AG04450 (cell line): ENCODE measurements around the gene ANKRD7. TPM values are rescaled to one million over a fixed set of nuclear protein-coding genes. Genes with fewer than 3 reads are reported as not detected.

Source experiments
- CTCF ChIA-PET: fragments of 300-600, 350-600 bp; formaldehyde crosslinking; extraction: SDS; loops from one replicate; lab custom pipeline; 2022; ENCODE audit warnings: antibody characterized with exemption, inconsistent platforms; lab: Charles Lee
- POLR2A ChIA-PET: fragments of 350-600 bp; formaldehyde crosslinking; extraction: SDS; loops from one replicate; lab custom pipeline; 2021; ENCODE audit warnings: antibody characterized with exemption, inconsistent platforms; lab: Yijun Ruan, JAX
- DNase-seq: peaks from one replicate; pipeline ENCODE4 v3.0.0-alpha.2; 2011; ENCODE audit warnings: low read depth, low spot score
- H3K27ac ChIP-seq: one replicate; pipeline ENCODE4 v1.5.1; 2012; ENCODE audit warnings: low read depth, low read length, control low read depth
- H3K27me3 ChIP-seq: one replicate; pipeline ENCODE4 v1.6.0; 2012; ENCODE audit warnings: low read length; ENCODE audit not compliant: control insufficient read depth, insufficient read depth
- H3K4me3 ChIP-seq: 2 replicates; pipeline ENCODE4 v1.5.1; 2011; ENCODE audit warnings: mild to moderate bottlenecking, low read depth, low read length, control low read depth
- H3K9me3 ChIP-seq: 2 replicates; pipeline ENCODE4 v1.5.1; 2012; ENCODE audit warnings: low read length; ENCODE audit not compliant: control insufficient read depth, insufficient read depth
- polyA plus RNA-seq: library from polyadenylated mRNA; depleted of rRNA; stranded (reverse); fragments of >200 nt; gene quantifications from 2 replicates; pipeline ENCODE4 v1.2.3, GENCODE V29; 2011
- TF ChIP-seq, protein P1 (sequence below): IDR thresholded peaks from 2 replicates; pipeline ENCODE4 v1.5.1; 2011; ENCODE audit warnings: low read depth, low read length, control low read depth, inconsistent platforms

The ANKRD7 gene
- polyA plus RNA-seq, 1 experiment = 0.50 TPM

DNA sequence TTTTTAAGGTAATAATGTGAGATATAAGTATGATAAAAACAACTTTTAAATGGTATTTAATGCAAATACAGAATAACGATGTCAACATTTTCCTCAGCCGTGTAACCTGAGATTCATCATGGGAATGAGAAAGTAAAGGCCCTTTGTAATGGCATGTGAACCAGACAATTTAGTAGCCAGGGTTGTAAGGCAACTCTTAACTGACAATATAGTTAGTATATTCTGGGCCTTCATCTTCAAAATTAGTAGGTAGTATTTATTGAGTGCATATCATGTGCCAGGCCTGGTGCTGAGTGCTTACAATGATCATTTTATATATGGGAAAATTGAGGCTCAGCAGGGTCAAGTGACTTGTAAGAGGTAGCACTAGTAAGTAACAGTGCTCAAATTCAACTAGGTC lies 29.9 kb upstream of the ANKRD7 start:
- Histone ChIP-seq H3K4me3 (no peak overlapping the region), H3K9me3 (no peaks in the 10 kb centered on the region), H3K27ac (no peak overlapping the region), H3K27me3 (no peaks in the 10 kb centered on the region)
- CTCF ChIA-PET = interaction anchor here (1.0 to 2.4 kb wide), 10 partner anchors 10 to 795 kb away, joined by 3 to 23 read pairs (median 8); partner anchors contain the start of gene LSM8
- POLR2A ChIA-PET = no interaction called here
- TF ChIP-seq, protein P1, sequence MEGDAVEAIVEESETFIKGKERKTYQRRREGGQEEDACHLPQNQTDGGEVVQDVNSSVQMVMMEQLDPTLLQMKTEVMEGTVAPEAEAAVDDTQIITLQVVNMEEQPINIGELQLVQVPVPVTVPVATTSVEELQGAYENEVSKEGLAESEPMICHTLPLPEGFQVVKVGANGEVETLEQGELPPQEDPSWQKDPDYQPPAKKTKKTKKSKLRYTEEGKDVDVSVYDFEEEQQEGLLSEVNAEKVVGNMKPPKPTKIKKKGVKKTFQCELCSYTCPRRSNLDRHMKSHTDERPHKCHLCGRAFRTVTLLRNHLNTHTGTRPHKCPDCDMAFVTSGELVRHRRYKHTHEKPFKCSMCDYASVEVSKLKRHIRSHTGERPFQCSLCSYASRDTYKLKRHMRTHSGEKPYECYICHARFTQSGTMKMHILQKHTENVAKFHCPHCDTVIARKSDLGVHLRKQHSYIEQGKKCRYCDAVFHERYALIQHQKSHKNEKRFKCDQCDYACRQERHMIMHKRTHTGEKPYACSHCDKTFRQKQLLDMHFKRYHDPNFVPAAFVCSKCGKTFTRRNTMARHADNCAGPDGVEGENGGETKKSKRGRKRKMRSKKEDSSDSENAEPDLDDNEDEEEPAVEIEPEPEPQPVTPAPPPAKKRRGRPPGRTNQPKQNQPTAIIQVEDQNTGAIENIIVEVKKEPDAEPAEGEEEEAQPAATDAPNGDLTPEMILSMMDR = no peak
- no peak for DNase-seq

GRCh38 chr7:118195837-118196474 lies 28.5 kb upstream of the ANKRD7 start:
- no peak overlapping the region for H3K4me3 ChIP-seq
- peak; percentile 23 for DNase-seq
- ChIA-PET POLR2A (no interaction called here), CTCF (interaction anchor here (0.6 to 2.4 kb wide), 20 partner anchors 8 to 868 kb away, joined by 3 to 23 read pairs (median 6); partner anchors contain the start of gene LSM8)
- no peaks in the 10 kb centered on the region for H3K27me3 ChIP-seq
- TF ChIP-seq, protein P1 = peak; percentile 79
- H3K9me3 ChIP-seq = no peaks in the 10 kb centered on the region
- H3K27ac ChIP-seq = no peak overlapping the region

GRCh38 chr7:118202061-118202460 lies 22.4 kb upstream of the ANKRD7 start:
- POLR2A ChIA-PET = no interaction called here
- no peak for DNase-seq

GRCh38 chr7:118214051-118214832 lies 10.3 kb upstream of the ANKRD7 start:
- POLR2A ChIA-PET = no interaction called here
- Histone ChIP-seq H3K27ac (no peak overlapping the region), H3K4me3 (peak overlapping the region; percentile 75), H3K9me3 (no peaks in the 10 kb centered on the region), H3K27me3 (no peaks in the 10 kb centered on the region)
- peak; percentile 55 for DNase-seq
- CTCF ChIA-PET = interaction anchor here (1.0 to 3.2 kb wide), 2 partner anchors 17 to 18 kb away, joined by 5 to 13 read pairs; no protein-coding TSS in a partner anchor
- TF ChIP-seq, protein P1 = no peak

More at GRCh38 chr7:118202061-118202460, 22.4 kb upstream of the ANKRD7 start:
- H3K4me3 ChIP-seq = no peak overlapping the region
- no peaks in the 10 kb centered on the region for H3K9me3 ChIP-seq
- no peaks in the 10 kb centered on the region for H3K27me3 ChIP-seq
- TF ChIP-seq, protein P1 = no peak
- CTCF ChIA-PET = no interaction called here
- no peak overlapping the region for H3K27ac ChIP-seq

DNA sequence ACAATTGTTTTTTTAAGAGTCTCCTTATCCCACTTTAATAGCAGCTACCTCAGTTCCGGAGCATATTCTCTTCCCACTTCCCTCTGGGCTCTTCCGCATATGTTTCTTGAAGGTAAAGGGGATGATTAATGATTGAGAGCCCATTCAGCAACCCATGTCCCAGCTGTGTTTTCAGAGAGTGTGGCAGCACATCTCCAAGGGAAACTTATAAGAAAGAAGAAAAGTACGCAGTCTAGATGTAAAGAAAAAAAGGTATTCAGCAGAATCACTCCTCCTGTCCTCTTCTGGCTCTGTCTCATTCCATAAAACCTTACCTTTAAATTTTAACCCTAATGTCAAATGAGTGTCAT lies 9.7 kb upstream of the ANKRD7 start:
- no peaks in the 10 kb centered on the region for H3K27me3 ChIP-seq
- TF ChIP-seq, protein P1 = no peak
- no peaks in the 10 kb centered on the region for H3K9me3 ChIP-seq
- DNase-seq = no peak
- peak overlapping the region; percentile 75 for H3K4me3 ChIP-seq
- H3K27ac ChIP-seq = no peak overlapping the region
- ChIA-PET POLR2A (no interaction called here), CTCF (interaction anchor here (3.2 kb wide), 1 partner anchor 19 kb away, joined by 13 read pairs; no protein-coding TSS in a partner anchor)
